Measurements from ENCODE around the gene NISCH. TPM values are rescaled to one million over a fixed set of nuclear protein-coding genes. Genes with fewer than 3 reads are reported as not detected.

NISCH gene
- total and polyA plus RNA-seq, 2 donors (not counting 3 experiments of a cell fraction or from before 2014, with no cell fraction given): 156 to 178 TPM

DNA sequence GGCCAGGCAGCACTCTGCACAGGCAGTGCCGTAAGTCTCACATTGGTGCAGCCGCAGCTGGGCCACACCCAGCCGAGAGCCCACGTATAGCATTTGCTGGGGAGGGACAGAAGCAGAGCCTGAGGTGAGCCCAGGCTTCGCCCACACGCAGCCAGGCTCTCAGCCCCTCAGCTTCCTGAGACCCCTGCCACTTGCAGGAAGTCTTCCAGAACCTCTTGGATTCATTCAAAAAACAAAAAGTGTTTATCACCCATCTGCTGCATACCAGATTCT lies 17.4 kb upstream of the NISCH start:
- H3K9ac ChIP-seq (replicated peaks; ENCODE audit: extremely low read depth, insufficient read depth, low read length): no peak overlapping the region
- ChIA-PET CTCF (interaction anchor here (4.6 kb wide), 1 partner anchor 9 kb away, joined by 24 read pairs; the partner anchor contains the start of gene SEMA3G), POLR2A (no interaction called here)
- H3K4me3 ChIP-seq (replicated peaks in 1 of 3; ENCODE audit: insufficient read depth in 1 of 3, low read depth in 1 of 3, low read length in 3 of 3): no peak overlapping the region
- no TSS peak for BruUV-seq (replicated peaks)
- H2AFZ ChIP-seq (ENCODE audit: low read depth, low read length): no peak overlapping the region
- no peaks in the 10 kb centered on the region for H3K27me3 ChIP-seq (ENCODE audit: control insufficient read depth in 2 of 2, insufficient read depth in 2 of 2, low read length in 2 of 2)
- no peaks in the 10 kb centered on the region for H3K9me3 ChIP-seq (replicated peaks; ENCODE audit: control insufficient read depth, insufficient read depth, low read length)
- DNase-seq (ENCODE audit: low read depth, low spot score) (no peak), FAIRE-seq (no peak)
- H3K4me1 ChIP-seq (ENCODE audit: control insufficient read depth, extremely low read depth, insufficient read depth, low read length): peaks cover under 1% of the 10 kb centered on the region
- dilution Hi-C loops (cut with MboI; ENCODE audit: extremely low pct_ligation_motif_present, low sequenced_read_pairs) (no loop called here), intact Hi-C loops (cut with micrococcal nuclease) (no loop called here)
- no peak for TF ChIP-seq JUN (IDR thresholded peaks at IDR 0.05; ENCODE audit: borderline replicate concordance, insufficient read depth, insufficient read length, low read depth)
- TF ChIP-seq MYC (IDR thresholded peaks at IDR 0.05; ENCODE audit: low read depth, low read length): no peak
- TF ChIP-seq POLR2AphosphoS5 (IDR thresholded peaks at IDR 0.05; ENCODE audit: insufficient read depth, low read depth, low read length): no peak
- TF ChIP-seq, protein P1, sequence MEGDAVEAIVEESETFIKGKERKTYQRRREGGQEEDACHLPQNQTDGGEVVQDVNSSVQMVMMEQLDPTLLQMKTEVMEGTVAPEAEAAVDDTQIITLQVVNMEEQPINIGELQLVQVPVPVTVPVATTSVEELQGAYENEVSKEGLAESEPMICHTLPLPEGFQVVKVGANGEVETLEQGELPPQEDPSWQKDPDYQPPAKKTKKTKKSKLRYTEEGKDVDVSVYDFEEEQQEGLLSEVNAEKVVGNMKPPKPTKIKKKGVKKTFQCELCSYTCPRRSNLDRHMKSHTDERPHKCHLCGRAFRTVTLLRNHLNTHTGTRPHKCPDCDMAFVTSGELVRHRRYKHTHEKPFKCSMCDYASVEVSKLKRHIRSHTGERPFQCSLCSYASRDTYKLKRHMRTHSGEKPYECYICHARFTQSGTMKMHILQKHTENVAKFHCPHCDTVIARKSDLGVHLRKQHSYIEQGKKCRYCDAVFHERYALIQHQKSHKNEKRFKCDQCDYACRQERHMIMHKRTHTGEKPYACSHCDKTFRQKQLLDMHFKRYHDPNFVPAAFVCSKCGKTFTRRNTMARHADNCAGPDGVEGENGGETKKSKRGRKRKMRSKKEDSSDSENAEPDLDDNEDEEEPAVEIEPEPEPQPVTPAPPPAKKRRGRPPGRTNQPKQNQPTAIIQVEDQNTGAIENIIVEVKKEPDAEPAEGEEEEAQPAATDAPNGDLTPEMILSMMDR (IDR thresholded peaks at IDR 0.05; ENCODE audit: extremely low read depth in 1 of 2, insufficient read depth in 1 of 2, low read depth in 1 of 2, low read length in 2 of 2): no peak
- no peak for TF ChIP-seq GATA2 (IDR thresholded peaks at IDR 0.05; ENCODE audit: insufficient read depth, insufficient read length, low read depth, low read length)
- TF ChIP-seq POLR2A (IDR thresholded peaks at IDR 0.05; ENCODE audit: low read depth, low read length): no peak
- no peak for TF ChIP-seq EZH2 (IDR thresholded peaks at IDR 0.05; ENCODE audit: borderline replicate concordance, low read depth, low read length, severe bottlenecking)
- TF ChIP-seq, protein P2, sequence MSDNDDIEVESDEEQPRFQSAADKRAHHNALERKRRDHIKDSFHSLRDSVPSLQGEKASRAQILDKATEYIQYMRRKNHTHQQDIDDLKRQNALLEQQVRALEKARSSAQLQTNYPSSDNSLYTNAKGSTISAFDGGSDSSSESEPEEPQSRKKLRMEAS (IDR thresholded peaks at IDR 0.05; ENCODE audit: insufficient read depth, insufficient read length): no peak
- no peak for TF ChIP-seq FOS (IDR thresholded peaks at IDR 0.05; ENCODE audit: borderline replicate concordance, insufficient read depth, low read length)
- H3K27ac ChIP-seq (ENCODE audit: insufficient read depth, low read depth, low read length): no peak overlapping the region
- no peaks in the 10 kb centered on the region for H3K79me2 ChIP-seq (ENCODE audit: control insufficient read depth, insufficient read depth, low read length)
- H3K36me3 ChIP-seq (ENCODE audit: control insufficient read depth in 2 of 2, extremely low read depth in 1 of 2, insufficient read depth in 2 of 2, low read length in 2 of 2): peaks cover 0 to 20% of the 10 kb centered on the region in 2 experiments
- H3K9me1 ChIP-seq (replicated peaks; ENCODE audit: control insufficient read depth, extremely low read depth, insufficient read depth, low read length): no peaks in the 10 kb centered on the region
- no peak overlapping the region for H3K4me2 ChIP-seq (ENCODE audit: insufficient read depth, low read length)
- H4K20me1 ChIP-seq (replicated peaks; ENCODE audit: control insufficient read depth, extremely low read depth, insufficient read depth, low read length): no peaks in the 10 kb centered on the region

Measured in endothelial cell of umbilical vein (primary cell).